Body of pancreas (tissue), 4 donors: ENCODE data around the gene NLN. TPM values are rescaled to one million over a fixed set of nuclear protein-coding genes. Genes with fewer than 3 reads are reported as not detected.

Source experiments
- ATAC-seq: fragments of 150-250 bp; one replicate; pipeline ENCODE4 v1.9.1; 2016
- DNase-seq, 4 donors: peaks; one replicate each; pipeline ENCODE4 v3.0.0-alpha.2; 2019
- H3K27ac ChIP-seq, 4 donors: fragments of 200-600 bp; sonication (generic); 1 replicate in 3 of 4; 2 replicates in 1 of 4; pipeline versions ENCODE4 v1.5.1 to v1.6.1; 2016 to 2019; ENCODE audit warnings: mild to moderate bottlenecking in 1 of 4, mixed read lengths in 1 of 4, moderate library complexity in 1 of 4
- H3K27me3 ChIP-seq, 2 donors: fragments of 200-600 bp; sonication (generic); one replicate each; pipeline ENCODE4 v1.6.0; 2016; ENCODE audit warnings: mild to moderate bottlenecking in 1 of 2
- H3K36me3 ChIP-seq, 2 donors: fragments of 200-600 bp; sonication (generic); replicated peaks in 1 of 2; 2 replicates each; pipeline ENCODE4 v1.5.1; 2016; ENCODE audit warnings: low read depth in 2 of 2; ENCODE audit not compliant: insufficient read depth in 1 of 2
- H3K4me1 ChIP-seq: fragments of 200-600 bp; sonication (generic); one replicate; pipeline ENCODE4 v1.6.0; 2016
- H3K4me3 ChIP-seq, 2 donors: fragments of 200-600 bp; sonication (generic); 1 replicate in 1 of 2; 2 replicates in 1 of 2; pipeline ENCODE4 v1.5.1; 2016 to 2019
- H3K9me3 ChIP-seq, 3 donors: fragments of 200-600 bp; sonication (generic); 1 replicate in 2 of 3; 2 replicates in 1 of 3; pipeline ENCODE4 v1.5.1; 2016
- POLR2A ChIP-seq, 3 donors: fragments of 450-650 bp; IDR thresholded peaks; one replicate each; pipeline ENCODE4 v1.6.1; 2016; ENCODE audit warnings: antibody characterized with exemption in 3 of 3, mild to moderate bottlenecking in 2 of 3
- WGBS, 2 donors: methylation state at CpG; one replicate each; pipeline ENCODE4 v1.1.5; 2017; 5-methylcytosine and 5-hydroxymethylcytosine counted together
- intact Hi-C: fragments of 100-400 bp; cut with DNase I; formaldehyde crosslinking; loops from one replicate; pipeline ENCODE4 v1.15.1; 2023
- total RNA-seq, 2 donors: library from RNA; depleted of rRNA; stranded (reverse); fragments of >200 nt; gene quantifications; one replicate each; pipeline ENCODE4 v1.1.0, GENCODE V29; 2016
- TF ChIP-seq, protein P1 (sequence below), 7 experiments: fragments of 450-650 bp in 4 of 7; fragments of 200-600 bp in 3 of 7; sonication (generic) in 3 of 7; IDR thresholded peaks; one replicate each; pipeline ENCODE4 v1.5.1; 2016 to 2019; ENCODE audit warnings: antibody characterized with exemption in 7 of 7

The NLN gene
- total RNA-seq, 2 donors from 2014 or later = 2.3 to 8.0 TPM

DNA sequence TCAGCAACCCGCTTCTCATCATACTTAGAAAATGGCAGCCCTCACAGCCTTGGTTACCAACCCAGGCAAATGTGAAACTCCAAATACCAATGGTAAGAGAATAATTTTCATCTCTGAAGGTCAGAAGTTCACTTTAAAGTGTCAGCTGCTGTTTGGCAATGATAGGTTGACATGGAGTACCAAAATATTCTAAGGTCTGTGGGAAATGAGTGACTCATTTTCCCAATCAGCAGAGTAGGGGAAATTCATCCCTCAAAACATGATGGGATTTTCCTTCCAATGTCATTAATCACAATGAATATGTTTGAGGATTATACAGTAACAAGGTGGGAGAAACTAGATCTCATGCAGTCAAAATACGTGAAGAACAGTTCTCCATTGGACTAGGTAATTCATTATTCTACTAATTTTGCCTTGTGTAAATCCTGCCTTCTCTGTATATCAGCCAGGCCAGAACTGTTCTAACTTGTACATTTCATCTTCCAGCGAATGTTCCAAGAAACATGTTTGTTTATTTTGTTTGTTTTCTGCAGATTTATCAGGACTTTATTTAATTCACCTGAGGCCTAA, 151.3 kb downstream of the NLN start:
- ATAC-seq (no peak), DNase-seq (no peak)
- Histone ChIP-seq H3K4me1 (no peaks in the 10 kb centered on the region), H3K27ac (no peak overlapping the region), H3K27me3 (no peaks in the 10 kb centered on the region), H3K36me3 (no peaks in the 10 kb centered on the region), H3K4me3 (no peak overlapping the region), H3K9me3 (no peaks in the 10 kb centered on the region)
- intact Hi-C loops = no loop called here
- WGBS, 2 donors = 62 to 69% methylated on average over 3 of the region's 3 CpGs
- no peak for TF ChIP-seq POLR2A (IDR thresholded peaks at IDR 0.05)
- TF ChIP-seq, protein P1, sequence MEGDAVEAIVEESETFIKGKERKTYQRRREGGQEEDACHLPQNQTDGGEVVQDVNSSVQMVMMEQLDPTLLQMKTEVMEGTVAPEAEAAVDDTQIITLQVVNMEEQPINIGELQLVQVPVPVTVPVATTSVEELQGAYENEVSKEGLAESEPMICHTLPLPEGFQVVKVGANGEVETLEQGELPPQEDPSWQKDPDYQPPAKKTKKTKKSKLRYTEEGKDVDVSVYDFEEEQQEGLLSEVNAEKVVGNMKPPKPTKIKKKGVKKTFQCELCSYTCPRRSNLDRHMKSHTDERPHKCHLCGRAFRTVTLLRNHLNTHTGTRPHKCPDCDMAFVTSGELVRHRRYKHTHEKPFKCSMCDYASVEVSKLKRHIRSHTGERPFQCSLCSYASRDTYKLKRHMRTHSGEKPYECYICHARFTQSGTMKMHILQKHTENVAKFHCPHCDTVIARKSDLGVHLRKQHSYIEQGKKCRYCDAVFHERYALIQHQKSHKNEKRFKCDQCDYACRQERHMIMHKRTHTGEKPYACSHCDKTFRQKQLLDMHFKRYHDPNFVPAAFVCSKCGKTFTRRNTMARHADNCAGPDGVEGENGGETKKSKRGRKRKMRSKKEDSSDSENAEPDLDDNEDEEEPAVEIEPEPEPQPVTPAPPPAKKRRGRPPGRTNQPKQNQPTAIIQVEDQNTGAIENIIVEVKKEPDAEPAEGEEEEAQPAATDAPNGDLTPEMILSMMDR (IDR thresholded peaks at IDR 0.05) = no peak

DNA sequence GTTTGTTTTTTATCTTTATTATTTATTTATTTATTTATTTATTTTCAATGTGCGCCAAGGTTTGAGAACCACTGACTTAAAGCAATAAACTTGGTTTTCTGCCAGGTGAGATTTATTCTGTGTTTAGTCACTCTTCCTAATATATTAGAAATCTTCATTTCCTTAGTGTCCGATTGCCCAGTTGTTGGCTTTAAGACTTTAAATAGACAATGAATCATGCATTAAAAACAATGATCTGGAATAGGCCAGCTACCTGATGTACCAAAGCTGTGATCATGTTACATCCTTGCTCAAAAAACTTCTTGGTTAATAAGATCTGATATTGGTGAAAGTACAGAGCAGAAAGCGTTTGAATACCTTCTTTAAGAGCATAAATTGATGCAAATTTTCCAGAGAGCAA, 152.2 kb downstream of the NLN start:
- intact Hi-C loops = no loop called here
- no peak for ATAC-seq
- Histone ChIP-seq H3K36me3 (no peaks in the 10 kb centered on the region), H3K27me3 (no peaks in the 10 kb centered on the region), H3K4me3 (no peak overlapping the region), H3K4me1 (no peaks in the 10 kb centered on the region), H3K9me3 (no peaks in the 10 kb centered on the region), H3K27ac (no peak overlapping the region)
- no peak for DNase-seq
- WGBS, 2 donors = 89 to 93% methylated on average over 3 of the region's 3 CpGs
- TF ChIP-seq, protein P1 (IDR thresholded peaks at IDR 0.05) = no peak
- no peak for TF ChIP-seq POLR2A (IDR thresholded peaks at IDR 0.05)

DNA sequence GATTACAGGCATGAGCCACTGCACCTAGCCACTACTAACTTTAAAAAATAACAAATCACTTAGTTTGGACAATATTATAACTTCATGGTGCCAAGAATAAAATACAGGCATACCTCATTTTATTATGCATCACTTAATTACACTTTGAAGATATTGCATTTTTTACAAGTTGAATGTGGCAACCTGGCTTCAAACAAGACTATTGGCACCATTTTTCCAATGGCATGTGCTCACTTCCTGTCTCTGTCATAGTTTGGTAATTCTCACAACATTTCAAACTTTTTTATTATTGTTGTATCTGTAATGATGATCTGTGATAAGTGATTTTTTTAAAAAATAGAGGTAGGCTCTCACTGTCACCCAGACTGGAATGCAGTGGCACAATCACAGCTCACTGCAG, 154.5 kb downstream of the NLN start:
- Histone ChIP-seq H3K27me3 (no peaks in the 10 kb centered on the region), H3K4me1 (no peaks in the 10 kb centered on the region), H3K27ac (no peak overlapping the region), H3K4me3 (no peak overlapping the region), H3K36me3 (no peaks in the 10 kb centered on the region), H3K9me3 (no peaks in the 10 kb centered on the region)
- intact Hi-C loops = no loop called here
- TF ChIP-seq, protein P1 (IDR thresholded peaks at IDR 0.05) = no peak
- DNase-seq (no peak), ATAC-seq (no peak)

DNA sequence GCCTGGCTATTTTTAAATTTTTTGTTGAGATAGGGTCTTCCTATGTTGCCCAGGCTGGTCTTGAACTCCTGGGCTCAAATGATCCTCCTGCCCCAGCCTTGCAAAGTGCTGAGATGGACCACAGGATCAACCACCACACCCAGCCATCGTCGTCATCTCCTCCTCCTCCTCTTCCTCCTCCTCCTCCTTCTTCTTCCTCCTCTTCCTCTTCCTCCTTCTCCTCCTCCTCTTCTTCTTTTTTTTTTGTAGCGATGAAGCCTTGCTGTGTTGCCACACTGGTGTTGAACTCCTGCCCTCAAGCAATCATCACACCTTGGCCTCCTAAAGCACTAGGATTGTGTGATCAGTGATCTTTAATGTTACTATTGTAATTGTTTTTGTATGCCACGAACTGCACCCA, 155.0 kb downstream of the NLN start:
- ATAC-seq = no peak
- Histone ChIP-seq H3K4me3 (no peak overlapping the region), H3K36me3 (no peaks in the 10 kb centered on the region), H3K27ac (no peak overlapping the region), H3K9me3 (no peaks in the 10 kb centered on the region), H3K4me1 (no peaks in the 10 kb centered on the region), H3K27me3 (no peaks in the 10 kb centered on the region)
- no peak for TF ChIP-seq POLR2A (IDR thresholded peaks at IDR 0.05)
- TF ChIP-seq, protein P1 (IDR thresholded peaks at IDR 0.05) = no peak
- intact Hi-C loops = no loop called here
- DNase-seq = no peak
- 58 to 83% methylated on average over 4 of the region's 4 CpGs for WGBS, 2 donors

Other genes with a start within 250 kb of the NLN start
- under 1 TPM in 1 of 2 donors, not detected in 1; 0.78 TPM for gene ADAMTS6, start 240.3 kb upstream of the NLN start, total RNA-seq
- 1 to 10 TPM in 1 of 2 donors, not detected in 1; 1.3 TPM for gene CENPK, start 159.0 kb upstream of the NLN start, total RNA-seq
- gene PPWD1, start 158.9 kb upstream of the NLN start, total RNA-seq = 10 to 100 TPM; 19.1 to 38.7 TPM
- 10 to 100 TPM in 1 of 2 donors, 1 to 10 TPM in 1; 6.2 to 17.5 TPM for gene TRIM23, start 97.9 kb upstream of the NLN start, total RNA-seq
- 1 to 10 TPM; 1.0 to 3.6 TPM for gene SHLD3, start 97.2 kb upstream of the NLN start, total RNA-seq
- 10 to 100 TPM in 1 of 2 donors, 1 to 10 TPM in 1; 5.6 to 10.9 TPM for gene TRAPPC13, start 97.2 kb upstream of the NLN start, total RNA-seq
- 1 to 10 TPM; 3.1 to 3.6 TPM for gene SGTB, start 96 bp upstream of the NLN start, total RNA-seq
- gene ERBIN, start 204.4 kb downstream of the NLN start, total RNA-seq = 10 to 100 TPM; 17.8 to 52.7 TPM